Thyroid gland (tissue), 4 donors: ENCODE measurements around the gene RIPK4.

ENCODE experiments used
- CTCF ChIP-seq, 6 experiments: fragments of 200-600 bp in 3 of 6; fragments of 450-650 bp in 3 of 6; sonication (generic) in 3 of 6; IDR thresholded peaks; one replicate each; pipeline ENCODE4 v1.5.1; 2016 to 2019; ENCODE audit warnings: antibody characterized with exemption in 6 of 6, mild to moderate bottlenecking in 2 of 6, inconsistent platforms in 1 of 6, moderate library complexity in 1 of 6
- POLR2A ChIP-seq, 2 donors: fragments of 450-650 bp; IDR thresholded peaks; one replicate each; pipeline ENCODE4 v1.6.1; 2017; ENCODE audit warnings: antibody characterized with exemption in 2 of 2, mild to moderate bottlenecking in 2 of 2, moderate library complexity in 1 of 2

- TF ChIP-seq CTCF (IDR thresholded peaks at IDR 0.05) (no peak), POLR2A (IDR thresholded peaks at IDR 0.05) (no peak)
Observed at GRCh38 chr21:41703857-41704501, 62.9 kb downstream of the RIPK4 start.
